GM12878 (cell line): ENCODE data around the gene SELPLG. TPM values are rescaled to one million over a fixed set of nuclear protein-coding genes. Genes with fewer than 3 reads are reported as not detected.

Experiments
- BACH1 ChIP-seq: fragments of 450-650 bp; IDR thresholded peaks from 2 replicates; pipeline ENCODE4 v1.6.1; 2017; ENCODE audit warnings: mild to moderate bottlenecking, borderline replicate concordance
- ESRRA ChIP-seq: IDR thresholded peaks from 2 replicates; pipeline ENCODE4 v1.6.1; 2012; ENCODE audit warnings: mild to moderate bottlenecking, low read length, improper control_type of control experiment
- HDAC6 ChIP-seq: fragments of 200-600 bp; sonication (generic); IDR thresholded peaks from one replicate; pipeline ENCODE4 v1.8.0; 2017; ENCODE audit warnings: antibody characterized with exemption; ENCODE audit not compliant: unreplicated experiment
- JUNB ChIP-seq: IDR thresholded peaks from 2 replicates; pipeline ENCODE4 v1.6.1; 2016; ENCODE audit warnings: antibody characterized with exemption, mild to moderate bottlenecking
- LARP7 ChIP-seq: fragments of 450-650 bp; IDR thresholded peaks from 2 replicates; pipeline ENCODE4 v1.6.1; 2017; ENCODE audit warnings: mild to moderate bottlenecking
- MTA3 ChIP-seq: IDR thresholded peaks from 2 replicates; pipeline ENCODE4 v1.6.1; 2012; ENCODE audit warnings: low read length, inconsistent platforms, borderline replicate concordance
- MXI1 ChIP-seq: fragments of 150-350 bp; IDR thresholded peaks from 2 replicates; pipeline ENCODE4 v1.6.1; 2011; ENCODE audit warnings: low read depth, mild to moderate bottlenecking, inconsistent platforms, low read length, improper control_type of control experiment
- NFIC ChIP-seq: IDR thresholded peaks from 2 replicates; pipeline ENCODE4 v1.6.1; 2012; ENCODE audit warnings: low read depth, mild to moderate bottlenecking, inconsistent platforms, low read length, moderate library complexity
- NR2C2 ChIP-seq: IDR thresholded peaks from 2 replicates; pipeline ENCODE4 v1.6.1; 2011; ENCODE audit warnings: borderline replicate concordance, low read depth; ENCODE audit not compliant: control insufficient read depth, insufficient read length
- PAX5 ChIP-seq: IDR thresholded peaks from 2 replicates; pipeline ENCODE4 v1.6.1; 2011; ENCODE audit warnings: low read depth, low read length, borderline replicate concordance
- PML ChIP-seq: IDR thresholded peaks from 2 replicates; pipeline ENCODE4 v1.6.1; 2012; ENCODE audit warnings: low read length, inconsistent platforms
- POLR2AphosphoS5 ChIP-seq: IDR thresholded peaks from 2 replicates; pipeline ENCODE4 v1.6.1; 2011; ENCODE audit warnings: mild to moderate bottlenecking, low read length, inconsistent platforms
- POU2F2 ChIP-seq: IDR thresholded peaks from 3 replicates; pipeline ENCODE4 v1.6.1; 2011; ENCODE audit warnings: low read depth, mild to moderate bottlenecking, low read length, borderline replicate concordance
- SIN3A ChIP-seq: IDR thresholded peaks from 2 replicates; pipeline ENCODE4 v1.6.1; 2012; ENCODE audit warnings: low read depth, low read length, improper control_type of control experiment
- SMC3 ChIP-seq: IDR thresholded peaks from 2 replicates; pipeline ENCODE4 v1.6.1; 2011; ENCODE audit warnings: low read length, improper control_type of control experiment, borderline replicate concordance
- SP1 ChIP-seq: IDR thresholded peaks from one replicate; pipeline ENCODE4 v1.6.1; 2011; ENCODE audit warnings: low read depth, low read length
- polyA plus RNA-seq, 11 experiments: library from polyadenylated mRNA; depleted of rRNA in 4 of 11; unstranded in 6 of 11; stranded (reverse) in 5 of 11; fragments of >200 nt; fragmentation: Nextera tagmentation in 4 of 11; fragmentation: Illumina TruSeq in 1 of 11; extraction: Ambion mirVana in 4 of 11; extraction: Trizol in 1 of 11; gene quantifications; 1 replicate in 1 of 11; 2 replicates in 10 of 11; pipeline versions ENCODE4 v1.2.1 to v1.2.3, GENCODE V29; 2011 to 2016; ENCODE audit warnings: inconsistent platforms in 2 of 11, missing spikeins in 2 of 11, low read depth in 1 of 11
- total RNA-seq, 4 experiments: library from RNA; depleted of rRNA in 3 of 4; stranded (reverse); fragments of >200 nt in 3 of 4; fragmentation: Illumina TruSeq in 1 of 4; extraction: Trizol in 1 of 4; gene quantifications; 2 replicates each; pipeline versions ENCODE4 v1.2.1 to v1.2.3, GENCODE V29; 2013 to 2021
- TF ChIP-seq, protein P1 (sequence below): fragments of 450-650 bp; IDR thresholded peaks from 2 replicates; pipeline ENCODE4 v1.6.1; 2017; ENCODE audit warnings: mild to moderate bottlenecking
- TF ChIP-seq, protein P2 (sequence below): fragments of 450-650 bp; formaldehyde crosslinking; IDR thresholded peaks from 2 replicates; pipeline ENCODE4 v1.4.0; 2022; ENCODE audit warnings: mild to moderate bottlenecking, moderate library complexity
- TF ChIP-seq, protein P3 (sequence below): IDR thresholded peaks from 2 replicates; pipeline ENCODE4 v1.6.1; 2011; ENCODE audit warnings: mild to moderate bottlenecking, low read depth, low read length, moderate library complexity; ENCODE audit not compliant: insufficient replicate concordance
- TF ChIP-seq, protein P4 (sequence below): fragments of 450-650 bp; IDR thresholded peaks from 2 replicates; pipeline ENCODE4 v1.6.1; 2017; ENCODE audit warnings: mild to moderate bottlenecking, moderate library complexity

Gene SELPLG
- total and polyA plus RNA-seq, 10 of the 15 experiments (the other 5 are each of a cell fraction or from before 2014, with no cell fraction given) = 3.2 to 32.3 (median 23.9) TPM

DNA sequence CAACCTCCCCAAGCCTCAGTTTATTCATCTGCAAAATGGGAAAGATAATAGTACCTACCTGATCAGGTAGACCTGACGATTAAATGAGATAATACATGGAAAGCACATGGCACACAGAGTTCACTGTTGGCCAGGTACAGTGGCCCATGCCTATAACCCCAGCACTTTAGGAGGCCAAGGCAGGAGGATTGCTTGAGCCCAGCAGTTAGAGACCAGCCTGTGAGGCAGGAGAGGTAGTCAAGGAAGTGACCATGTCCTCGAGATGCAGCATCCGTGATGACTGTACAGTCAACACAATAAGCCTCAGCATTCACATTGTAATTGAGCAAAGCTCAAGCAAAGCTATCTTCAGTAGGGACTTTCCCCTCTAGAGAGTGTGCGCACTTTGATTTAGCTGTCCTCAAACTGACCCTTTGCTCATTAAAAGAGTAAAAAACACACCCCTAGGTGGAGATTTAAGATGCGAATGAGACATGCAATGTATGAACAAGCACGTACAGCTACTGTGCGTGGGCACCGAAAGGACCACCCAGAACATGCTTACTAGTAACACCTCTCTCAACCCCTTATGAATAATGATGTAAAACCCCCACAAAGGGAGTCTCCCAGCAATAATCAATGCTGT lies 61.4 kb downstream of the SELPLG start (continued):
- TF ChIP-seq, protein P1, sequence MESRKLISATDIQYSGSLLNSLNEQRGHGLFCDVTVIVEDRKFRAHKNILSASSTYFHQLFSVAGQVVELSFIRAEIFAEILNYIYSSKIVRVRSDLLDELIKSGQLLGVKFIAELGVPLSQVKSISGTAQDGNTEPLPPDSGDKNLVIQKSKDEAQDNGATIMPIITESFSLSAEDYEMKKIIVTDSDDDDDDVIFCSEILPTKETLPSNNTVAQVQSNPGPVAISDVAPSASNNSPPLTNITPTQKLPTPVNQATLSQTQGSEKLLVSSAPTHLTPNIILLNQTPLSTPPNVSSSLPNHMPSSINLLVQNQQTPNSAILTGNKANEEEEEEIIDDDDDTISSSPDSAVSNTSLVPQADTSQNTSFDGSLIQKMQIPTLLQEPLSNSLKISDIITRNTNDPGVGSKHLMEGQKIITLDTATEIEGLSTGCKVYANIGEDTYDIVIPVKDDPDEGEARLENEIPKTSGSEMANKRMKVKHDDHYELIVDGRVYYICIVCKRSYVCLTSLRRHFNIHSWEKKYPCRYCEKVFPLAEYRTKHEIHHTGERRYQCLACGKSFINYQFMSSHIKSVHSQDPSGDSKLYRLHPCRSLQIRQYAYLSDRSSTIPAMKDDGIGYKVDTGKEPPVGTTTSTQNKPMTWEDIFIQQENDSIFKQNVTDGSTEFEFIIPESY = no peak
- TF ChIP-seq, protein P2, sequence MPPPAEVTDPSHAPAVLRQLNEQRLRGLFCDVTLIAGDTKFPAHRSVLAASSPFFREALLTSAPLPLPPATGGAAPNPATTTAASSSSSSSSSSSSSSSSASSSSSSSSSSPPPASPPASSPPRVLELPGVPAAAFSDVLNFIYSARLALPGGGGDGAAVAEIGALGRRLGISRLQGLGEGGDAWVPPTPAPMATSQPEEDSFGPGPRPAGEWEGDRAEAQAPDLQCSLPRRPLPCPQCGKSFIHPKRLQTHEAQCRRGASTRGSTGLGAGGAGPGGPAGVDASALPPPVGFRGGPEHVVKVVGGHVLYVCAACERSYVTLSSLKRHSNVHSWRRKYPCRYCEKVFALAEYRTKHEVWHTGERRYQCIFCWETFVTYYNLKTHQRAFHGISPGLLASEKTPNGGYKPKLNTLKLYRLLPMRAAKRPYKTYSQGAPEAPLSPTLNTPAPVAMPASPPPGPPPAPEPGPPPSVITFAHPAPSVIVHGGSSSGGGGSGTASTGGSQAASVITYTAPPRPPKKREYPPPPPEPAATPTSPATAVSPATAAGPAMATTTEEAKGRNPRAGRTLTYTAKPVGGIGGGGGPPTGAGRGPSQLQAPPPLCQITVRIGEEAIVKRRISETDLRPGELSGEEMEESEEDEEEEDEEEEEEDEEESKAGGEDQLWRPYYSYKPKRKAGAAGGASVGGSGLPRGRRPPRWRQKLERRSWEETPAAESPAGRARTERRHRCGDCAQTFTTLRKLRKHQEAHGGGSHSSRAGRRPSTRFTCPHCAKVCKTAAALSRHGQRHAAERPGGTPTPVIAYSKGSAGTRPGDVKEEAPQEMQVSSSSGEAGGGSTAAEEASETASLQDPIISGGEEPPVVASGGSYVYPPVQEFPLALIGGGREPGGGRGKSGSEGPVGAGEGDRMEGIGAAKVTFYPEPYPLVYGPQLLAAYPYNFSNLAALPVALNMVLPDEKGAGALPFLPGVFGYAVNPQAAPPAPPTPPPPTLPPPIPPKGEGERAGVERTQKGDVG (CRISPR knock-in tag) = no peak
- TF ChIP-seq BACH1 (peak; percentile 8; the same call in 1 of the 2 replicates), POLR2AphosphoS5 (peak; percentile 86), JUNB (peak; percentile 48), SIN3A (no peak), NFIC (no peak), MTA3 (no peak; the same call in 1 of the 2 replicates), PML (no peak), SP1 (peak; percentile 60), HDAC6 (no peak), LARP7 (no peak), POU2F2 (peak; percentile 74; the same call in 2 of the 3 replicates), ESRRA (no peak), MXI1 (no peak), SMC3 (peak; percentile 10; the same call in 1 of the 2 replicates), PAX5 (peak; percentile 37), NR2C2 (no peak)
- TF ChIP-seq, protein P3, sequence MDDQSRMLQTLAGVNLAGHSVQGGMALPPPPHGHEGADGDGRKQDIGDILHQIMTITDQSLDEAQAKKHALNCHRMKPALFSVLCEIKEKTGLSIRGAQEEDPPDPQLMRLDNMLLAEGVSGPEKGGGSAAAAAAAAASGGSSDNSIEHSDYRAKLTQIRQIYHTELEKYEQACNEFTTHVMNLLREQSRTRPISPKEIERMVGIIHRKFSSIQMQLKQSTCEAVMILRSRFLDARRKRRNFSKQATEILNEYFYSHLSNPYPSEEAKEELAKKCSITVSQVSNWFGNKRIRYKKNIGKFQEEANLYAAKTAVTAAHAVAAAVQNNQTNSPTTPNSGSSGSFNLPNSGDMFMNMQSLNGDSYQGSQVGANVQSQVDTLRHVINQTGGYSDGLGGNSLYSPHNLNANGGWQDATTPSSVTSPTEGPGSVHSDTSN = no peak
- TF ChIP-seq, protein P4, sequence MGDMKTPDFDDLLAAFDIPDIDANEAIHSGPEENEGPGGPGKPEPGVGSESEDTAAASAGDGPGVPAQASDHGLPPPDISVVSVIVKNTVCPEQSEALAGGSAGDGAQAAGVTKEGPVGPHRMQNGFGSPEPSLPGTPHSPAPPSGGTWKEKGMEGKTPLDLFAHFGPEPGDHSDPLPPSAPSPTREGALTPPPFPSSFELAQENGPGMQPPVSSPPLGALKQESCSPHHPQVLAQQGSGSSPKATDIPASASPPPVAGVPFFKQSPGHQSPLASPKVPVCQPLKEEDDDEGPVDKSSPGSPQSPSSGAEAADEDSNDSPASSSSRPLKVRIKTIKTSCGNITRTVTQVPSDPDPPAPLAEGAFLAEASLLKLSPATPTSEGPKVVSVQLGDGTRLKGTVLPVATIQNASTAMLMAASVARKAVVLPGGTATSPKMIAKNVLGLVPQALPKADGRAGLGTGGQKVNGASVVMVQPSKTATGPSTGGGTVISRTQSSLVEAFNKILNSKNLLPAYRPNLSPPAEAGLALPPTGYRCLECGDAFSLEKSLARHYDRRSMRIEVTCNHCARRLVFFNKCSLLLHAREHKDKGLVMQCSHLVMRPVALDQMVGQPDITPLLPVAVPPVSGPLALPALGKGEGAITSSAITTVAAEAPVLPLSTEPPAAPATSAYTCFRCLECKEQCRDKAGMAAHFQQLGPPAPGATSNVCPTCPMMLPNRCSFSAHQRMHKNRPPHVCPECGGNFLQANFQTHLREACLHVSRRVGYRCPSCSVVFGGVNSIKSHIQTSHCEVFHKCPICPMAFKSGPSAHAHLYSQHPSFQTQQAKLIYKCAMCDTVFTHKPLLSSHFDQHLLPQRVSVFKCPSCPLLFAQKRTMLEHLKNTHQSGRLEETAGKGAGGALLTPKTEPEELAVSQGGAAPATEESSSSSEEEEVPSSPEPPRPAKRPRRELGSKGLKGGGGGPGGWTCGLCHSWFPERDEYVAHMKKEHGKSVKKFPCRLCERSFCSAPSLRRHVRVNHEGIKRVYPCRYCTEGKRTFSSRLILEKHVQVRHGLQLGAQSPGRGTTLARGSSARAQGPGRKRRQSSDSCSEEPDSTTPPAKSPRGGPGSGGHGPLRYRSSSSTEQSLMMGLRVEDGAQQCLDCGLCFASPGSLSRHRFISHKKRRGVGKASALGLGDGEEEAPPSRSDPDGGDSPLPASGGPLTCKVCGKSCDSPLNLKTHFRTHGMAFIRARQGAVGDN = peak; percentile 91
